Pancreas (tissue), 10 donors: Measurements from ENCODE around the gene MARK3. TPM values are rescaled to one million over a fixed set of nuclear protein-coding genes. Genes with fewer than 3 reads are reported as not detected.

Experiments used
- ATAC-seq, 4 donors: fragments of 200-7000 bp; cut with Tn5 transposase; one replicate each; pipeline versions ENCODE4 v1.8.0 to v1.9.1; 2020; ENCODE audit warnings: mild to moderate bottlenecking in 4 of 4, moderate library complexity in 4 of 4
- DNase-seq, 6 donors: peaks; one replicate each; pipeline ENCODE4 v3.0.0-alpha.2; 2020
- FAIRE-seq: peaks from 2 replicates; lab custom pipeline; 2012; peaks lifted over from hg19 to GRCh38; lab: Jason Lieb, UNC
- H3K27ac ChIP-seq, 4 donors: fragments of 200-600 bp; sonication (generic); 1 replicate in 3 of 4; 2 replicates in 1 of 4; pipeline versions ENCODE4 v1.5.0 to v1.8.0; 2020
- H3K27me3 ChIP-seq, 4 donors: fragments of 200-600 bp; one replicate each; pipeline ENCODE4 v1.8.0; 2021
- H3K36me3 ChIP-seq, 3 donors: fragments of 200-600 bp; sonication (generic) in 1 of 3; one replicate each; pipeline versions ENCODE4 v1.5.0 to v1.8.0; 2020 to 2021
- H3K4me1 ChIP-seq, 3 donors: fragments of 200-600 bp; one replicate each; pipeline ENCODE4 v1.8.0; 2021
- H3K4me3 ChIP-seq, 4 donors: fragments of 200-600 bp; sonication (generic) in 2 of 4; one replicate each; pipeline versions ENCODE4 v1.5.0 to v1.8.0; 2020 to 2021
- H3K9me3 ChIP-seq, 4 donors: fragments of 200-600 bp; one replicate each; pipeline ENCODE4 v1.8.0; 2021
- WGBS, 2 donors: extraction: QIAGEN DNeasy Blood & Tissue Kit; methylation state at CpG; one replicate each; pipeline ENCODE4 v1.1.7; 2013; 5-methylcytosine and 5-hydroxymethylcytosine counted together
- intact Hi-C, 3 donors: fragments of 100-400 bp; cut with DNase I; formaldehyde crosslinking; loops; one replicate each; pipeline versions ENCODE4 v1.11.1 to v1.14.2; 2022
- polyA plus RNA-seq, 2 donors: library from polyadenylated mRNA; stranded (reverse); fragments of 200-250 nt; gene quantifications; one replicate each; pipeline ENCODE4 v1.2.3, GENCODE V29; 2013
- total RNA-seq, 6 donors: library from RNA; stranded (reverse); fragmentation: NEBNext Ultra II Directional in 4 of 6; extraction: Animal tissue kit (Norgen Biotek cat#: 25700) in 4 of 6; gene quantifications; one replicate each; pipeline versions ENCODE4 v1.2.1 to v1.2.4, GENCODE V29; 2021 to 2023
- TF ChIP-seq, protein P1 (sequence below), 4 donors: fragments of 200-600 bp; sonication (generic) in 3 of 4; IDR thresholded peaks; one replicate each; pipeline versions ENCODE4 v1.5.0 to v1.8.0; 2021; ENCODE audit warnings: antibody characterized with exemption in 4 of 4
- donor health status: healthy with polysubstance abuse.
- donor health status: DM: no; HTN: no; CAD: no; lungs with moderate emphysema.
- donor health status: DM: no; HTN: no; CAD: no.
- donor health status: control.
- donor health status: control.
- donor health status: Bipolar disorder and iron deficiency.
- donor health status: DM: yes; HTN: yes; CAD: no.
- donor health status: DM: no; HTN: no; CAD: no.
- donor health status: DM: no; HTN: no; CAD: no.
- donor health status: DM: yes; HTN: yes; CAD: no.

The MARK3 gene
- total and polyA plus RNA-seq, 8 donors: 35.3 to 110 (median 47.0) TPM

- ATAC-seq (no peak), DNase-seq (peak in 3 of 6 donors; percentile 39 to 55 (median 45)), FAIRE-seq (no peak)
- intact Hi-C loops: loop anchor here in 2 of 3 donors (2.0 to 5.0 kb wide), 2 partner anchors 28 to 33 kb away; no protein-coding TSS in a partner anchor
- TF ChIP-seq, protein P1, sequence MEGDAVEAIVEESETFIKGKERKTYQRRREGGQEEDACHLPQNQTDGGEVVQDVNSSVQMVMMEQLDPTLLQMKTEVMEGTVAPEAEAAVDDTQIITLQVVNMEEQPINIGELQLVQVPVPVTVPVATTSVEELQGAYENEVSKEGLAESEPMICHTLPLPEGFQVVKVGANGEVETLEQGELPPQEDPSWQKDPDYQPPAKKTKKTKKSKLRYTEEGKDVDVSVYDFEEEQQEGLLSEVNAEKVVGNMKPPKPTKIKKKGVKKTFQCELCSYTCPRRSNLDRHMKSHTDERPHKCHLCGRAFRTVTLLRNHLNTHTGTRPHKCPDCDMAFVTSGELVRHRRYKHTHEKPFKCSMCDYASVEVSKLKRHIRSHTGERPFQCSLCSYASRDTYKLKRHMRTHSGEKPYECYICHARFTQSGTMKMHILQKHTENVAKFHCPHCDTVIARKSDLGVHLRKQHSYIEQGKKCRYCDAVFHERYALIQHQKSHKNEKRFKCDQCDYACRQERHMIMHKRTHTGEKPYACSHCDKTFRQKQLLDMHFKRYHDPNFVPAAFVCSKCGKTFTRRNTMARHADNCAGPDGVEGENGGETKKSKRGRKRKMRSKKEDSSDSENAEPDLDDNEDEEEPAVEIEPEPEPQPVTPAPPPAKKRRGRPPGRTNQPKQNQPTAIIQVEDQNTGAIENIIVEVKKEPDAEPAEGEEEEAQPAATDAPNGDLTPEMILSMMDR (IDR thresholded peaks at IDR 0.05): no peak
- WGBS, 2 donors: 49 to 50% methylated on average over 13 of the region's 13 CpGs
- no peaks in the 10 kb centered on the region for H3K36me3 ChIP-seq
- no peaks in the 10 kb centered on the region for H3K9me3 ChIP-seq
- no peaks in the 10 kb centered on the region for H3K27me3 ChIP-seq
- H3K4me1 ChIP-seq: peaks cover 0 to 10% (median 4%) of the 10 kb centered on the region in 3 donors
- H3K27ac ChIP-seq: no peak overlapping the region
- no peak overlapping the region for H3K4me3 ChIP-seq
Observed at GRCh38 chr14:103519043-103519836, 134.0 kb downstream of the MARK3 start.

DNA sequence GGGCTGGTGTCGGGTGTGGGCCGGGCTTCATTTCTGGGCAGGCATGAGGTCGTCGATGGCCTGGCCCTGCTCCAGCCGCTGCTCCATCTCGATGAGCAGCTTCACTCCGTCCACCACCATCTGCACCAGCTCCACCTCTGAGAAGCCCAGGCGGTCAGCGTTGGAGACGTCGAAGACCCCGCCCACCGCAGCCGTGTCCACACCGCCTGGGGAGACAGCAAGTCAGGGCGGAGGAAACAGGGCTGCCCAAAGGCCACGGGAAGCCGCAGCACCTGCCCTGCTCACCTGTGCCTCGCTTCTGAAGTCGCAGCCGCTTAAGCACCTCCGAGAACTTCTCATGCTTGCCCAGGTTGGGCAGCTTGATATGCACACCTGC lies 134.6 kb downstream of the MARK3 start:
- ATAC-seq (no peak), DNase-seq (peak in 5 of 6 donors; percentile 39 to 86 (median 63)), FAIRE-seq (no peak)
- intact Hi-C loops: loop anchor here in 2 of 3 donors (2.0 to 5.0 kb wide), 2 partner anchors 27 to 32 kb away; no protein-coding TSS in a partner anchor
- no peaks in the 10 kb centered on the region for H3K27me3 ChIP-seq
- H3K9me3 ChIP-seq: no peaks in the 10 kb centered on the region
- WGBS, 2 donors: 39 to 53% methylated on average over 22 of the region's 22 CpGs
- no peaks in the 10 kb centered on the region for H3K36me3 ChIP-seq
- H3K4me3 ChIP-seq: no peak overlapping the region
- H3K27ac ChIP-seq: peak overlapping the region in 3 of 4 donors; percentile 56 to 71 (median 69)
- H3K4me1 ChIP-seq: peaks cover 2 to 13% (median 4%) of the 10 kb centered on the region in 3 donors
- TF ChIP-seq, protein P1 (IDR thresholded peaks at IDR 0.05): no peak

DNA sequence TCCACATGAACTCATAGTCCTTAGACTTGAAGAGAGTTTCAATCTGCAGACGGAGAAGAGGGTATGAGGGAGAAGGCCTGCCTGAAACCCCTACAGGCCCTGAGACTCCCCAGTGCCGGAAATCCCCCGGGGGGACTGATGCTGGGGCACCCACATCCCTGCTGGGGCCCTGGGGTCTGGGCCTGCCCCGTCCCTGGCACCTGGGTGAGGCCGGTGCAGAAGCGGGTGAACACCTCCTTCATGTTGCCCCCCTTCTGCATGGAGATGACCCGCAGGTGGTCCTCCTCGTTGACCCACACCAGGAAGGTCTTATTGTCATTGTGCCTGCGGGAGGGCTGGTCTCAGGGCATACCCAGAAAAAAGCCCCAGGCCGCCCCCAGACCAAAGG lies 135.0 kb downstream of the MARK3 start:
- 46 to 55% methylated on average over 10 of the region's 10 CpGs for WGBS, 2 donors
- H3K27me3 ChIP-seq: no peaks in the 10 kb centered on the region
- no peak for ATAC-seq
- H3K4me3 ChIP-seq: peak overlapping the region in 2 of 4 donors; percentile 60 to 63
- DNase-seq: peak in 2 of 6 donors; percentile 63 to 79
- H3K27ac ChIP-seq: peak overlapping the region; percentile 56 to 89 (median 70)
- TF ChIP-seq, protein P1 (IDR thresholded peaks at IDR 0.05): no peak
- no peaks in the 10 kb centered on the region for H3K9me3 ChIP-seq
- H3K36me3 ChIP-seq: no peaks in the 10 kb centered on the region
- intact Hi-C loops: no loop called here
- H3K4me1 ChIP-seq: peaks cover 4 to 16% (median 7%) of the 10 kb centered on the region in 3 donors
- FAIRE-seq: no peak

- Histone ChIP-seq H3K36me3 (no peaks in the 10 kb centered on the region), H3K4me3 (peak overlapping the region; percentile 19 to 63 (median 51)), H3K9me3 (no peaks in the 10 kb centered on the region), H3K27ac (peak overlapping the region; percentile 56 to 89 (median 70)), H3K4me1 (peaks cover 4 to 21% (median 8%) of the 10 kb centered on the region in 3 donors), H3K27me3 (no peaks in the 10 kb centered on the region)
- peak; percentile 80 to 93 (median 89) for DNase-seq
- peak; percentile 61 to 81 (median 74) for ATAC-seq
- intact Hi-C loops: no loop called here
- no peak for FAIRE-seq
- 0 to 2% methylated on average over 28 to 63 of the region's 66 CpGs for WGBS, 2 donors
- TF ChIP-seq, protein P1 (IDR thresholded peaks at IDR 0.05): peak; percentile 14 to 46 (median 24)
Observed at GRCh38 chr14:103520657-103521437, 135.6 kb downstream of the MARK3 start.
